Measurements from ENCODE around the gene INSL3.

DNA sequence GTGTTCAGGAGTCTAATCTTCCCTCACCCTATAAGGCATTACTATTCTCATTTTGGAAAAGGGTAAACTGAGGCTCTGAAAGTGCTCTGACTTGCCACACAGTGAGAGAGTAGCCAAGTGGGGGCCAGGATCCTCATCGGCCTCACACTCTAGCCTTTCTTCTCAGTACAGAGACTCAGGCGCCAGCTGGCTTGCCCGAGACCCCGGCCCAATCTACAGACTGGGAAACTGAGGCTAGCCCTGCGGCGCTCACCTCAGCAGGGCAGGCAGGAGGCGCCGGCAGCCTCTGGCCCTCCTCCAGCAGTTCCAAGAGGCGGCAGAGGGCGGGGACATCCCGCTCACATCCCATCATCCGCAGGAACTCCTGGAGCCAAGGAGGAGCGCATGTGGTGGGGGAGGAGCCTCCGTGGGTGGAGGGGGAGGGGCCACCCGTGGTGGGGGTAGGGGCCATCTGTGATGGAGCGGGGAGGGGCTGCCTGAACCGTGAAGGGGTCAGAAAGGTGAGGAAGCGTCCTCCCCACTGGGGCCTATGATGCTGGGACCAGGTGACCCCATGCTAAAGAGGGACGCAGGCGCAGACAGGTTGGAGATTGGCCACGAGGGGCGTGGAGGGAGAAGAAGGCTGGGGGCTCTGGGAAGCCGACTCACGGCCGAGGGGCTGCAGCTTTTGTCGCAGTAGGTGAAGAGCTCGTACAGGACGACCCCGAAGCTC, 8.7 kb upstream of the INSL3 start:
- no peak for TF ChIP-seq POLR2AphosphoS5 (IDR thresholded peaks at IDR 0.05)
- TF ChIP-seq CTCF (IDR thresholded peaks at IDR 0.05) = no peak

Data from upper lobe of left lung (tissue), 4 donors.